GM19238 (cell line): Measurements from ENCODE around the gene PLEKHH2.
"Not testable (repeated sequence)": the region's sequence is repeated elsewhere in the genome, so short reads cannot be mapped to it uniquely, and the experiment has no call there.

Experiments used
- DNase-seq: peaks from one replicate; pipeline ENCODE4 v3.0.0; 2011; ENCODE audit warnings: low spot score; ENCODE audit not compliant: insufficient read length

PLEKHH2 gene

DNA sequence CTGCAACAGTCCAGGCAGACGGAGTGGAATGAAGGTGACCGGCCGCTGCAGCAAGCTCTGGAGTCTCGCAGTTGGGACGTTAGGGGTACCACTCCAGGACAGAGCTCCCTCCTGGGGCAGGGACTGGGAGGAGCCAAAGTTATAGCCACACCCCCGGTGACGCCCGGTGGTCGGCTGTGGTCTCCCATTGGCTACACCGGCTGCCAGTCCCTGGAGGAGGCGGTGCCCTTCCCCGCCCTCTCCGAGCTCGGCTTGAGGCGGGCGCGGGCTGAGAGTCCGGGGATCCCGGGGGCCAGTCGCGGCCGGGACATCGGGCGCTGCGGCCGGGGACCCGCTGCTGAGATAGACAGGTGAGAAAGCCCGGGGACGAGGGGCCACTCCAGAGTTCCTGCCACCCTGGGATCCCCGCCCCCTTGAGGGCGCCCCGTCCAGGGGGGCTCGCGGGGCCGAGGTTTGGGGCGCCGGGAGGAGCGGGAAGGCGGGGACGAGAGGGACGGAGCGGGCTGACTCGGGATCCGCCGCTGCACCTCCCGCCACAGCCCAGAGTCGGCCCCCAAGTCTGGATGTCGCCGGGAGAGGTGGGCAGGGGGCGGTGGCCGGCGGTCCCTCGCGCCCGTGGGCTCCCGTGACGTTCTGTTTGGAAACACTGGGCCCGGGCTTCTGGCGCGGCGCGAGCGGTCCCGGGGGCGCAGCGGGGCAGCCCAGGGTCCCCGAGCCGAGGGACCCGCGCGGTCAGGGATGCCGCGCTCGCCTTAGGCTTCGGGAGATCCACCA is at the start of gene PLEKHH2:
TSS of gene PLEKHH2 (plus strand) at position 231 of the 774 bp plus-strand sequence. CDS start 7,414 bp downstream, outside the sequence.
- peak; percentile 68 for DNase-seq

GRCh38 chr2:43592443-43592842 is 44.6 kb upstream of the PLEKHH2 start:
- DNase-seq: no peak

GRCh38 chr2:43593254-43593653 is 43.8 kb upstream of the PLEKHH2 start:
- no peak for DNase-seq

GRCh38 chr2:43594875-43595274 is 42.2 kb upstream of the PLEKHH2 start:
- no peak for DNase-seq

GRCh38 chr2:43595603-43596412 is 41.3 kb upstream of the PLEKHH2 start, which contains the start of gene THADA:
TSS of gene THADA (minus strand) at chr2:43596038. CDS start at chr2:43592392, 3,646 bp downstream.
- peak; percentile 88 for DNase-seq

DNA sequence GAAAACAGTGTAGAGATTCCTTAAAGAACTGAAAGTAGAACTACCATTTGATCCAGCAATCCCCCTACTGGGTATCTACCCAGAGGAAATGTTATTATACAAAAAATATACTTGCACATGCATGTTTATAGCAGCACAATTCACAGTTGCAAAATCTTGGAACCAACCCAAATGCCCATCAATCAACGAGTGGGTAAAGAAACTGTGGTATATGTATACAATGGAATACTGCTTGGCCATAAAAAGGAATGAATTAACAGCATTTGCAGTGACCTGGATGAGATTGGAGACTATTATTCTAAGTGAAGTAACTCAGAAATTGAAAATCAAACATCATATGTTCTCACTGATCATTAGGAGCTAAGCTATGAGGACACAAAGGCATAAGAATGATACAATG is 36.5 kb upstream of the PLEKHH2 start:
- not testable (repeated sequence) for DNase-seq

DNA sequence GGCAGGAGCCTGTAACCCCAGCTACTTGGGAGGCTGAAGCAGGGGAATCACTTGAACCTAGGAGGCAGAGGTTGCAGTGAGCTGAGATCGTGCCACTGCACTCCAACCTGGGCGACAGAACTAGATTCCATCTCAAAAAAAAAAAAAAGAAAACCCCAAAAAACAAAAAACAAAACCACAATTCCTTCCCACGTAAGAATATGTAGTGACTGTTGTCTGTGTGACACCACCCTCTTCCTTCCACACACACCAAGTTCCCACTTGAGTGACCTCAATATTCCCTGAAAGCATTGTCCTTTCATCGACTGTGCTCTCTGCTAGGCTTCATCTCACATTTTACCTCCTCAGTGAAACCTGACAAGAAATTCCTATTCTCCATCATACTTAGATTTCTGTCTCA is 32.4 kb upstream of the PLEKHH2 start:
- DNase-seq: no peak

DNA sequence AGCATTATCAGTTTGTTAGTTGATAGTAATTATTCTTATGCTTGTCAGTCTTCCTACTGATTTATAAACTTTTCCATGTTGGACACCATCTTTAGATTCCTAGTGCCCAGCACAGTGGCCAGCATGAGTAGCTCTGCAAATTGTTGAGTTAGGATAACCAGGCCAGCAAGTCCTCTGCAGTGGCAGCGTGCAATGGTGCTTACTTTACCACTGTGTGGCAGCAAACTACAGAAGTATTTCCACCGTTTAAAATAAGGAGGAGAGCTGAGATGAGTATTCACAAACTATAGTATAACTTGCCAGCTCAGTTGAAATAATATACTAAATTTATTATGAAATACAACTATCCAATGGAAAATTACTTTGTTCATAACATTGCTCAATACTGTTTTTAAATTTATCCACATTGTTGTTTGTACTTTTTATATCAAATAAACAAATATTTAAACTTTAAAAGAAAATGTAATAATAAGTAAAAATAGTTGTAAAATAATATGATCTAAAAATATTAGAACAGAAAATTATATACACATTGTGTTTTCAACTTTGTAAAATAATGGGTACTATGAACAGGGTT is 31.9 kb upstream of the PLEKHH2 start:
- DNase-seq: no peak

DNA sequence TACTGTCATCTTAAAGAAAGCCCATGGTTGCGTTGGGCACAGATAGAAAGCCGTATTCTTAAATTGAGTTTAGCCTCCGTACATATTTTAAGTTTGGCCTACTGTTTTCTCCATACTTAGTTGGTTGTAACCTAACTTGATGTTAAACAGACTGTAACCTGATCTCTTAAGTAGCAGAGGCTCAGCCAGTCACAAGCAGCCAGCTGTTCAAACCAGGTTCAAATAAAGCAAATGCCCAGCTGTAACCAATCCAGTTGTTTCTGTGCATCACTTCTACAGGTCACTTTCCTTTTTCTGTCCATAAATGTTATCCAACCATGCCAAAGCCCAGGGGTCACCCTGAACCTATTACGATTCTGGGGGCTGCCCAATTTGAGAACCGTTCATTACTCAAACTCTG is 31.2 kb upstream of the PLEKHH2 start:
- no peak for DNase-seq

DNA sequence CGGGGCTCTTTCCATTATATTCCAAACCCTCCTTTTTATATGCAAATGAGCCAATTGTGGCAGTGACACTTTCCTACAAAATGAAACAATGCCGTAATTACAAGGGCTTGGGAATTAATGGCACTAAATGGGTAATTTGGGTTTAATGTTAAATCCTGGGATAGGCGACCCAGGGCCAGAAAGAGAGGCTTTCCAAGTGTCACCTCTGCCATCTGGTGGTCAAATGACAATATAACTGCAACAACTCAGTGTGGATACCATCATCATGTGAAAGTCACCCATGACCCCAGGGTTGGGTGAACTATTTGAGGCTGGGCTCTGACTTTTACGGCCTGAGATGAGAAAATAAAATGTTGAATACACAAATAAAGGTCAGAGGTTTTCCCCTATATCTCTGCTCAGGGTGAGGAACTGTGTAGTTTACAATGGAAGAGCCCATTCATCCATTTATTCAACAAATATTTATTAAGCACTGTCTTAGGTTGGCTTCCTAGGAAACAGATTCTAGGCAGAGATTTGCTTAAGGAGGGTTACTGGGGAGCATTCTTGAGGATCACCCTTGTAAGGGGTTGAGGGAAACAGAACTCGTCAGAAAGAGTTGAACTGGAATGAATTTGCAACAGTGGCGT is 27.7 kb upstream of the PLEKHH2 start:
- no peak for DNase-seq

GRCh38 chr2:43610361-43610760 is 26.7 kb upstream of the PLEKHH2 start:
- DNase-seq: no peak

- peak; percentile 16 for DNase-seq
These were observed 24.8 kb upstream of the PLEKHH2 start for GRCh38 chr2:43611987-43612894.

DNA sequence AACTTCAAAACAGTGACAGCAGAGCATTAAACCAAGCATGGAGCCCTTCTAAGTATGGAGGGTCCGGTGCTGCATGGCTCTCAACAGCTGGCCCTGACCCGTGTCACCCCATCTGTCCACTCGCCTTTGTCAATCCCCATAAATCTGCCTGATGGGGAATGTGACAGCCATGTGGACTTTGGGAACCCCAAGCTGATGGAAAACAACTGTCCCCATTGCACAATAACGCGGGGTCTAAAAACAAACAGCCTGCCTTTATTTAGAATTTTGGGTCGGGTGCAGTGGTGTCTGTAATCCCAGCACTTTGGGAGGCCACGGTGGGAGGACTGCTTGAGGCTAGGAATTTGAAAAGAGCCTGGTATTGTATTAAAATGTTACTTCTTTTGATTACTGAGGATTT is 24.1 kb upstream of the PLEKHH2 start:
- no peak for DNase-seq

DNA sequence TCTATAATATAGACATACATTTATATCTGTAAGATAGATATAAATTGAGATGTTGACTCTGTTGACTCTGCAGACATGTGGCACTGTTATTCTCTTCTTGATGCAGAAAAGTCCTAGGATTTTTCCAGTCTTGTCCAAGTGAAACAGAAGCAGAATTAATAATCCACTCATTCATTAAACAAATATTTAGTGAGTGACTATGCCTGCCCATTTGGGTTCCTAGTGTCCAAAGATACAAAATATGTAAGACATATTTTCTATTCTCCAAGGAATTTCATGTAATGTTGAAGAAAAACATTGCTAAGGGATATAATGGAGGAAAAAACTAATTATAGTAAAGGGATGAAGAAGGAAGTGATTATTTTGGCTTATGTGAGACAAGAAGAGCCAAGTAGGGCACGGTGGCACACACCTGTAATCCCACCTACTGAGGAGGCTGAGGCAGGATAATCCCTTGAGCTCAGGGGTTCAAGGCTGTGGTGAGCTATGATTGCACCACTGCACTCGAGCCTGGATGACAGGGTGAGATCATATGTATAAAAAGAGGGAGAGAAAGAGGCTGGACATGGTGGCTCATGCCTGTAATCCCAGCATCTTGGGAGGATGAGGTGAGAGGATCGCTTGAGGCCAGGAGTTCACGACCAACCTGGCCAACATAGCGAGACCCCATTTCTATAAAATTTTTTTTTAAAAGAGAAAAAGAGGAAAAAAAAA is 19.9 kb upstream of the PLEKHH2 start:
- no peak for DNase-seq

DNA sequence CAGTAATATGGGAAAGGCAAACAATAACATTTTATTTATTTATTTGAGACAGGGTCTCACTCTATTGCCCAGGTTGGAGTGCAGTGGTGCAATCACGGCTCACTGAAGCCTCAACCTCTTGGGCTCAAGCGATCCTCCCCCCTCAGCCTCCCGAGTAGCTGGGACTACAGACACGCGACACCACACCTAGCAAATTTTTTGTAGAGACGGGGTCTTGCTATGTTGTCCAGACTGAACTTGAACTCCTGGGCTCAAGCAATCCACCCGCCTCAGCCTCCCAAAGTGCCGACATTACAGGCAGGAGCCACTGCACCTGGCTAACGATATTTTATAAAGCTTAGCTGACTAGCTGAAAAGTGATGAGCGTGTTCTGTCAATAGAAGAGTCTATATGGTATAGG is 17.5 kb upstream of the PLEKHH2 start:
- DNase-seq: no peak

DNA sequence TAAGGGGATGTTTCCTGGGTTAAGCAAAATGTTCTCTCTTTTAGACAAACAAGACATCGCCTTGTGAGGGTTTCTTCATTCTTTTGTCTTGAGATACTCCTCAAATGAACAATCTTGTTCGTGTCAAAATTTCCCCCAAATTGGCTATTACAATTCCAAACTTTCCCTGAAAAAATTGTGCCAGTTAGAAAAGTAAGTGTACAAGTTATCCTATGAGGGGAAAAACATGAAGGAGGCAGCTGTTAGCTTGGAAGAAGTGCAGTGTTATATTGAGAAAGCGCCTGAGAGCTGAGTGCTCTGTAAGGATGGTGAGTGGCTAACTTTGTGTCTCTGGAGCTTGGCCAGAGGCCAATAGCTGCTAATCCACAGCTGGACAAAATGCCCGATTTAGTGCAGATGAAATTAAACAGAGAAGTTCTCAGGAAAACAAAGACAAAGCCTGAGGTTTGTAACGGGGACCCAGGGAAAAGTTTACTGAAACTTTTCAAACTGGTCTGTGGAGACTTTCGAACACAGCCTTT is 14.1 kb upstream of the PLEKHH2 start:
- DNase-seq: no peak

- DNase-seq: no peak
These were observed 5.3 kb upstream of the PLEKHH2 start for GRCh38 chr2:43631618-43632317.

DNA sequence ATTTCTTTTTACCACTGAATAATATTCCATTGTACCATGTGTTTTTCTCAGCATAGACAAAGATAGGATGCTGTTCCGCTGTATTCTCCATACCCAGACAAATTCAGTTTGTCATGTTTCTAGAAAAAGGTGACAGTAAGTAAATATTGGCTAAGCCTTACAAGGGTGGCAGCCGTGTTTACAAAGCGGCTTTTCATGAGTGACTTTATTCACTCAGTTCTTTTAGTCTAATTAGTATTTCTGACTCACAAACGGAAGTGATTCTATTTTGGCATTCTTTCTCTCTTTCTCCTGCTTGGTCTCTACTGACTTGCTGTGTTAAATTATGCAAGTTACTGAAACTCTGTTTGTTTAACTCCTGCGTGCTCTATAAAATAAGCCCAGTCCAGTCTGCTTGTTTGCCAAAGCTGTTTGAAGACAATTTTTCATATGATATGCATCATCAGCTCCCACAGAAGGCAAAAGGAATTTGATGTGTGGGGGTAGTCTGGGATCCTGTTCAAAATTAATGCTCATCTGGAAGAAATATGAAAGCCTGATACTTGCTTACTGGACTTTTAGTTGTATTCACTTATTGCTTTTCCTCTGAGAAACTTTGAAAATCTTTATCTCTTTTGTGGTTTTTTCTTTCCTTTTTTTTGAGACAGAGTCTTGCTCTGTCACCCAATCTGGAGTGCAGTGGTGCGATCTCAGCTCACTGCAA is 2.3 kb upstream of the PLEKHH2 start:
- no peak for DNase-seq
